T-cell (primary cell): ENCODE data around the gene PRDM16. TPM values are rescaled to one million over a fixed set of nuclear protein-coding genes. Genes with fewer than 3 reads are reported as not detected.

Experiments
- ATAC-seq, 4 experiments: fragments of 200-7000 bp in 3 of 4; fragments of 150-1000 bp in 1 of 4; cut with Tn5 transposase; replicated peaks in 1 of 4; 1 replicate in 3 of 4; 2 replicates in 1 of 4; pipeline ENCODE4 v1.10.0; 2021; ENCODE audit warnings: moderate library complexity in 3 of 4, mild to moderate bottlenecking in 2 of 4, moderate number of reproducible peaks in 1 of 4
- CTCF ChIA-PET, 2 donors: fragments of 300-600 bp; sonication (Branson Sonifier 250); formaldehyde crosslinking; loops; one replicate each; lab custom pipeline; 2022; ENCODE audit warnings: antibody characterized with exemption in 2 of 2; lab: Charles Lee
- POLR2A ChIA-PET, 2 donors: fragments of 300-600 bp; sonication (Branson Sonifier 250); formaldehyde crosslinking; loops; one replicate each; lab custom pipeline; 2022; ENCODE audit warnings: antibody characterized with exemption in 2 of 2; lab: Charles Lee
- DNase-seq, 35 experiments: peaks; one replicate each; pipeline versions ENCODE4 v3.0.0 to v3.0.0-alpha.2; 2013 to 2023
- H3K27ac ChIP-seq: one replicate; pipeline ENCODE4 v1.5.1; 2013; ENCODE audit warnings: low read length
- H3K27me3 ChIP-seq, 2 experiments: replicated peaks in 1 of 2; 1 replicate in 1 of 2; 2 replicates in 1 of 2; pipeline versions ENCODE4 v1.6.1 to v1.7.0; 2013; ENCODE audit warnings: low read length in 1 of 2, mixed read lengths in 1 of 2; ENCODE audit not compliant: control insufficient read depth in 2 of 2, insufficient read depth in 2 of 2; ENCODE audit errors: extremely low read depth in 1 of 2
- H3K36me3 ChIP-seq, 2 donors: 1 replicate in 1 of 2; 2 replicates in 1 of 2; pipeline versions ENCODE4 v1.6.1 to v1.7.0; 2013; ENCODE audit warnings: low read length in 1 of 2; ENCODE audit not compliant: control insufficient read depth in 2 of 2, insufficient read depth in 1 of 2; ENCODE audit errors: extremely low read depth in 1 of 2
- H3K4me1 ChIP-seq, 2 experiments: 1 replicate in 1 of 2; 2 replicates in 1 of 2; pipeline versions ENCODE4 v1.6.1 to v1.7.0; 2013; ENCODE audit warnings: low read length in 2 of 2, mixed read lengths in 1 of 2; ENCODE audit not compliant: insufficient read depth in 2 of 2, control insufficient read depth in 1 of 2; ENCODE audit errors: extremely low read depth in 1 of 2
- H3K4me3 ChIP-seq, 2 donors: 1 replicate in 1 of 2; 2 replicates in 1 of 2; pipeline versions ENCODE4 v1.5.1 to v1.7.0; 2013; ENCODE audit warnings: mild to moderate bottlenecking in 2 of 2, low read length in 1 of 2, moderate library complexity in 1 of 2; ENCODE audit not compliant: control insufficient read depth in 1 of 2; ENCODE audit errors: extremely low read depth in 1 of 2
- H3K9me3 ChIP-seq: 2 replicates; pipeline ENCODE4 v1.7.0; 2013
- H3K27ac Mint-ChIP-seq, 2 donors: one replicate each; pipeline ENCODE4 v1.8.0; 2020 to 2021; ENCODE audit warnings: mild to moderate bottlenecking in 2 of 2, mixed read lengths in 2 of 2
- H3K27me3 Mint-ChIP-seq, 2 donors: one replicate each; pipeline ENCODE4 v1.8.0; 2021 to 2022; ENCODE audit warnings: mixed read lengths in 2 of 2
- H3K36me3 Mint-ChIP-seq: one replicate; pipeline ENCODE4 v1.8.0; 2021; ENCODE audit warnings: mixed read lengths
- H3K4me1 Mint-ChIP-seq, 3 donors: one replicate each; pipeline ENCODE4 v1.8.0; 2020 to 2022; ENCODE audit warnings: mixed read lengths in 3 of 3, mild to moderate bottlenecking in 1 of 3
- H3K4me3 Mint-ChIP-seq, 3 donors: one replicate each; pipeline ENCODE4 v1.8.0; 2020 to 2022; ENCODE audit warnings: mild to moderate bottlenecking in 3 of 3, mixed read lengths in 3 of 3, moderate library complexity in 3 of 3
- H3K9me3 Mint-ChIP-seq, 3 donors: one replicate each; pipeline ENCODE4 v1.8.0; 2020 to 2022; ENCODE audit warnings: mixed read lengths in 3 of 3
- WGBS: methylation state at CpG from one replicate; pipeline ENCODE4 v1.1.5; 2013; ENCODE audit warnings: missing lambda C conversion rate; ENCODE audit not compliant: insufficient coverage; 5-methylcytosine and 5-hydroxymethylcytosine counted together
- total RNA-seq, 35 experiments: library from RNA in 6 of 35; stranded (reverse) in 6 of 35; fragments of 120-200 nt in 1 of 35; gene quantifications; one replicate each; pipeline versions ENCODE4 v1.2.1 to v1.2.4 and lab custom pipeline; 2013 to 2026

The PRDM16 gene
- total RNA-seq, 5 donors from 2014 or later (not counting 1 experiment from before 2014, with no cell fraction given) = 0.15 to 0.70 (median 0.24) TPM; not detected in 1

DNA sequence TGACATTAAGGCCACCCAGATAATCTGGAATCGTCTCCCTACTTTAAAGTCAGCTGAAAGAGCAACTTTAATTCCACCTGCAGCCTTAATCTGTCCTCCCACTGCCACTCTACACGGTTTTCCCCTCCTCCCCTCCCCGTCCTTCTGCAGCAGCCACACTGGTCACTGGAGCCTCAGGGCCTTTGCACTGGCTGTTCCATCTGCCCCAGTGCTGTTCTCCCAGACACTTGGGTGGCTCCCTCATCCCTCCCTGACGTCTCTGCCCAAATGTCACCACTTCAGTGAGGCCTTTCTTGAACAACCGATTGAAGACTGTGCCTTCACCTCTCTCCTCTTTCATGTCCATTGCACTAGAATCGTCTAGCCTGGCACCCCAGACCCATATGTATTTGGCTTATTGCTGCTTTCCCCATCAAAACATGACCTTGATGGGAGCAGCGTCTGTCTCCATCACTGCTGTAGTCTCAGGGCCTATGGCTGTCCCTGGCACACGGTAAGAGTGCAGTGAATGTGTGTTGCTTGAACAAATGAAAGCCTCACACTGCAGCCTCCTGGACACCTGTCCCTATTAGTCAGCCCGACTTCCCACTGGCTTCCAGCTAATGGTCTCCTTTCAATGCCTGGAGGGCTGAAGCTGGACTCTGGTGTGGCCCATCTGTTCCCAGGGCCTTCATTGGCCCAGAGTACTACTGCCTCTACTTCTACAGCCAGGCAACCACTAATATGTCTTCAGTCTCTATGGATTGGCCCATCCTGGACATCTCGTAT lies 10.6 kb upstream of the PRDM16 start:
- POLR2A ChIA-PET = no interaction called here
- DNase-seq (no peak), ATAC-seq (no peak)
- Histone ChIP-seq H3K36me3 (no peaks in the 10 kb centered on the region), H3K27me3 (peaks cover 2 to 14% of the 10 kb centered on the region in 2 experiments), H3K4me3 (no peak overlapping the region), H3K9me3 (no peaks in the 10 kb centered on the region), H3K27ac (no peak overlapping the region), H3K4me1 (no peaks in the 10 kb centered on the region)
- CTCF ChIA-PET = no interaction called here
- no peak overlapping the region for H3K4me3 Mint-ChIP-seq
- no peak overlapping the region for H3K27ac Mint-ChIP-seq
- H3K27me3 Mint-ChIP-seq = peaks cover 0 to 10% of the 10 kb centered on the region in 2 donors
- H3K9me3 Mint-ChIP-seq = no peaks in the 10 kb centered on the region
- H3K36me3 Mint-ChIP-seq = no peaks in the 10 kb centered on the region
- no peaks in the 10 kb centered on the region for H3K4me1 Mint-ChIP-seq
- 72% methylated on average over 8 of the region's 10 CpGs for WGBS

DNA sequence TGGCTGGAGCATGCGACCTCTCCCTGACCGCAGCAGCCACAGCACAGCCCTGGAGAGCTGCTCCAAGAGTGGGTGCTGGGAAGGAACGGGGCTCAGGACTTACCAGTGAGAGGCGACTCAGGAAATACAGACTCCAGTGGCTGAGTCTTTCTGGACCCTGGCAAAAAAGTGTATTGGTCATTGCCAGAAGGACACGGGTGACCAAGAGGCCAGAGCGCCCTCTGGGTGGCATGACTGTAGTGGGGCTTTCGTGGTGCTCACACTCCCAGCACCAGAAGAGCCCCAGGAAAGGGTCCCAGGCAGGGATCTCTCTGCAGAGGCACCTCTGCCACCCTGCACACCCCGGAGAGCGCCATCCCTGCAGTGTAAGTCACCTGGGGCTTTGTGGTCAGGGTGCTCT lies 8.9 kb upstream of the PRDM16 start:
- Mint-ChIP-seq H3K4me3 (no peak overlapping the region), H3K27ac (no peak overlapping the region), H3K4me1 (no peaks in the 10 kb centered on the region), H3K36me3 (no peaks in the 10 kb centered on the region), H3K9me3 (no peaks in the 10 kb centered on the region), H3K27me3 (peaks cover 0 to 9% of the 10 kb centered on the region in 2 donors)
- Histone ChIP-seq H3K27ac (no peak overlapping the region), H3K27me3 (peaks cover 0 to 11% of the 10 kb centered on the region in 2 experiments), H3K36me3 (no peaks in the 10 kb centered on the region), H3K9me3 (no peaks in the 10 kb centered on the region), H3K4me3 (no peak overlapping the region), H3K4me1 (no peaks in the 10 kb centered on the region)
- DNase-seq (no peak), ATAC-seq (no peak)
- CTCF ChIA-PET = no interaction called here
- POLR2A ChIA-PET = no interaction called here
- 77% methylated on average over 8 of the region's 9 CpGs for WGBS

DNA sequence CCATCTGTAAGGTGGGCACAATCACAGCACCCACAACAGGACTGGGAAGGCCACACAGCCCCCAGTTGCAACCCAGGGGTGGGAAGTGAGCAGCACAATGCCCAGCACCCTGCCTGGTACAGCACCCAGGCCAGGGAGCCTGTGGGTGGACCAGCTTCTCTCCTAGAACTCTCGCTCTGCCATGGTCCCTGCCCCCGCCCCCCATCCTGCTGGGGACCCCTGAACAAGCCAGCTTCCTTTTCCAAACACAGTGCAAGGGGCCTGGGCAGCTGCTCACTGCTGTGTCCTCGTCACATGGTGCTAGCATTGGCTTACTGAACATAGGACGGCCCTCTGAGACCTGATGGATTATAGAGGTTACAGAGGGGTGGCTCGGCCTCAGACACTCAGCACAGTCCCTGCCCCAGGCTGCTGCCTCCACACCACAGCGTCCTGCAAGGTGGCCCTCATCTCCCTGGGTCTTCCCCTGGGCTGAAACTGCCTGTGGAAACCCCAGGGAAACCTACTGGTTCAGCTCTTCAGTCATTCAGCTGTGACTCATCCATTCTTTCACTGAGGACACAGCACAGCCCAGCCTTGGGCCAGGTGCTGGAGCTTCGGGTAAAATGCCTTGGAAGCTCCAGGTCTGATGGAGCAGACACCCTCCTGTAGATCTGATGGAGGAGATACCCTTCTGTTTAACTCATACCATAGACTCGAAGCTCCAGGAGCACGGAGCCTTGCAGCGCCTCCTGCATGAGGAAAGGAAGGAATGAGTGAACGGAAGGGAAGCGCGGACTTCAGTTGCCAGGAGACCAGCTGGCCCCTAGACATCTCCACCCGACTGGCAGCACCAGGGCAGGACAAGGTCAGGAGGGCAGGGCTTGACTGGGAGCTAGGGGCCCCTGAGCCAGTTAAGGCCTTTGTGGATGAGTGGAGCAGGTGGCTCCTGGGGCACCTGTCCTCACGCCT lies 8.1 kb upstream of the PRDM16 start:
- no peaks in the 10 kb centered on the region for H3K9me3 ChIP-seq
- ChIA-PET POLR2A (no interaction called here), CTCF (no interaction called here)
- H3K36me3 Mint-ChIP-seq = no peaks in the 10 kb centered on the region
- no peak overlapping the region for H3K27ac ChIP-seq
- no peaks in the 10 kb centered on the region for H3K4me1 ChIP-seq
- peaks cover 0 to 10% of the 10 kb centered on the region in 2 donors for H3K27me3 Mint-ChIP-seq
- H3K4me1 Mint-ChIP-seq = no peaks in the 10 kb centered on the region
- no peak for DNase-seq
- no peak overlapping the region for H3K4me3 Mint-ChIP-seq
- no peak overlapping the region for H3K4me3 ChIP-seq
- no peaks in the 10 kb centered on the region for H3K9me3 Mint-ChIP-seq
- ATAC-seq = no peak
- peaks cover 0 to 18% of the 10 kb centered on the region in 2 experiments for H3K27me3 ChIP-seq
- no peaks in the 10 kb centered on the region for H3K36me3 ChIP-seq
- WGBS = 79% methylated on average over 9 of the region's 15 CpGs
- no peak overlapping the region for H3K27ac Mint-ChIP-seq

DNA sequence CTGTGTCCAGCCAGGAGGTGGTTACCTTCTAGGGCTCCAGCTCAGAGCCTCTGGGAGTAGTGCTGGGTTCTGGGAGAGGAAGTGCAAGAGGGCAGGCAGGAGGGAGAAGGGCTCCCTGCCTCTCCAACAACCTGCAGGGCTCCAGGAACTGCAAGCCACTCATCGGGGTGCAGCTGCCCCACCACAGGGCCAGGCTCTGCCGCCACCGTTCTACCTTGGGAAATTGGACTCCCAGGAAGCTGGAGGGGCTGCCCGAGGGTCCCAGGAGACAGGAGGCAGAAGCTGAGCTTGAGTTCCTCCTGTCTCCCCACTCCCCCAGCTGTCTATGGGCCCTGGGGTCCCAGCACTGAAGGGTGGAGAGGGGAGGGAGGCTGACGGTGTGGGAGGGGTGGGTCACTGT lies 7.4 kb upstream of the PRDM16 start:
- H3K4me1 Mint-ChIP-seq = no peaks in the 10 kb centered on the region
- peaks cover 0 to 25% of the 10 kb centered on the region in 2 experiments for H3K27me3 ChIP-seq
- POLR2A ChIA-PET = no interaction called here
- no peak overlapping the region for H3K27ac ChIP-seq
- H3K27me3 Mint-ChIP-seq = peaks cover 0 to 13% of the 10 kb centered on the region in 2 donors
- H3K9me3 ChIP-seq = no peaks in the 10 kb centered on the region
- no peaks in the 10 kb centered on the region for H3K36me3 ChIP-seq
- CTCF ChIA-PET = no interaction called here
- no peaks in the 10 kb centered on the region for H3K4me1 ChIP-seq
- DNase-seq (no peak), ATAC-seq (no peak)
- no peak overlapping the region for H3K27ac Mint-ChIP-seq
- no peaks in the 10 kb centered on the region for H3K36me3 Mint-ChIP-seq
- no peak overlapping the region for H3K4me3 Mint-ChIP-seq
- H3K9me3 Mint-ChIP-seq = no peaks in the 10 kb centered on the region
- WGBS = 77% methylated on average over 2 of the region's 5 CpGs
- H3K4me3 ChIP-seq = no peak overlapping the region

DNA sequence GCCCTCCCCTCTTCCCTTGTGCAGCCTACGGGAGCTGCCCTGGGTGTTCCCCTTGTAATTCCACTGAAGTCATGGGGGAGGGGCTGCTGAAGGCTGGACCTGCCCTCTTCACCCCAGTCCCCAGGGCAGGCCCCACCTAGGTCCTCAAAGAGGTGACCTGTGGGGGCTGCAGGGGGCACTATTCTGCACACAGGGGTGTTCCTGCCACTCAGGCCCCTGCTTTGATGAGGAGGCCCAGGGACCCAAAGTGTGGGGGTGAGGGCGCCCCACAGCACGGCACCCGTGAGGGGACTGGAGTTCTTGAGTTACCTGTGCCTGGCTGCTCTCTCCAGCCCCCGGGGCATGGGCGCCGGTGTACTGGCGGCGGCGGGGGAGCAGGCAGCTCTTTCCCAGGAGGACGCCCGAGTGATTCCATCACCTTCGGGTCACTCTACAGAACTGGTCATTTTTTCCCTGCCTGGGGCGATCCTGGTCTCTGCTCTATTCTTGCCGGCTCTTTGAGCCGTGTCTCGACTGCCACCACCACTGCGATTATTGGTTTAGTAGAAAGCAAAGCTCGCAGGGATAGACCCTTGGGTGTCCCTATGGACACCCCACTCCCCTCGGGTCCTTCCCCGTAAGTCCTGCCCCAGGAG lies 6.9 kb upstream of the PRDM16 start:
- POLR2A ChIA-PET = no interaction called here
- no peaks in the 10 kb centered on the region for H3K36me3 ChIP-seq
- CTCF ChIA-PET = no interaction called here
- Mint-ChIP-seq H3K27ac (no peak overlapping the region), H3K9me3 (no peaks in the 10 kb centered on the region), H3K36me3 (no peaks in the 10 kb centered on the region), H3K4me1 (no peaks in the 10 kb centered on the region), H3K27me3 (peaks cover 0 to 18% of the 10 kb centered on the region in 2 donors), H3K4me3 (no peak overlapping the region)
- no peaks in the 10 kb centered on the region for H3K4me1 ChIP-seq
- no peak for ATAC-seq
- peaks cover 0 to 30% of the 10 kb centered on the region in 2 experiments for H3K27me3 ChIP-seq
- WGBS = 90% methylated on average over 16 of the region's 21 CpGs
- no peaks in the 10 kb centered on the region for H3K9me3 ChIP-seq
- no peak overlapping the region for H3K4me3 ChIP-seq
- DNase-seq = no peak
- no peak overlapping the region for H3K27ac ChIP-seq

DNA sequence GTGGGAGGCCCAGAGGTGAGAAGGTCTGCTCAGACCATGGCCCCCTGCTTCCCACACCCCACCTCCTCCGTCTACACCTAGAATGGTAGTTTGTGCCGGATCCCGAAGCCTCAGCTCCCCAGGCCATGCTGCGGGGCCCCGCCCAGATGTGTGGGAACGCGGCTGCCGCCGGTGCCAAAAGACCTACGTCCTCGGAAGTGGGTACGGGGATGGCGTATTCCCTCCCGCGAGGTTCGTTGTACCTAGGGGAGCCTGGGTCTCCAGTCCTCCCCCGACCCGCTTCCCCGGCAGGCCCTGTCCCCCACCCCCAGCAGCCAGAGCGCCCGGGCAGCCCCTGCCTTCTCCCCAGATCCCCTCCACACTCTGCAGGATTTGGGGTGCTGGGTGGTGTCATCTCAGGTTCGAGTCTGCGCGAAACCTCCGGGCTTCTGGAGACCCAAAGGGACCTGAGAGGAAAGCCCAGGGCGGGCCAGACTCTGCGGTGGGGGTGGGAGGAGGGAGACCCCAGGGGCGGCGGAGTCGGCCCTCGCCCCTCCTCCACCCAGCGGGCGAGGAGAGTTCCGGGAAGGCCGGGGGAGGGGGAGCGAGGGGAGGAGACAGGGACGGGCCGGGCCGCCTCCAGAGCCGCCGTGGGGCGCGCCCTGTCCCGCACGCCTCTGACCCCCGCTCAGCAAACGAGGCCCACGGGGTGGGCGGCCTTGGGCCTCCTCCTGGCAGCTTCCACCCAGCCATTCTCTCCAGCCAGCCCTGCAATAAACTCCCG lies 6.2 kb upstream of the PRDM16 start:
- H3K36me3 Mint-ChIP-seq = no peaks in the 10 kb centered on the region
- no peaks in the 10 kb centered on the region for H3K4me1 Mint-ChIP-seq
- DNase-seq (no peak), ATAC-seq (no peak)
- no peak overlapping the region for H3K4me3 Mint-ChIP-seq
- ChIA-PET POLR2A (no interaction called here), CTCF (no interaction called here)
- peaks cover 0 to 23% of the 10 kb centered on the region in 2 donors for H3K27me3 Mint-ChIP-seq
- H3K27me3 ChIP-seq = peaks cover 0 to 37% of the 10 kb centered on the region in 2 experiments
- no peaks in the 10 kb centered on the region for H3K9me3 Mint-ChIP-seq
- no peaks in the 10 kb centered on the region for H3K9me3 ChIP-seq
- H3K27ac ChIP-seq = no peak overlapping the region
- no peaks in the 10 kb centered on the region for H3K36me3 ChIP-seq
- H3K27ac Mint-ChIP-seq = no peak overlapping the region
- no peaks in the 10 kb centered on the region for H3K4me1 ChIP-seq
- WGBS = 93% methylated on average over 24 of the region's 50 CpGs
- H3K4me3 ChIP-seq = no peak overlapping the region
